Fibroblast of skin of left quadriceps (primary cell): ENCODE measurements around the gene MAPRE2.
A peak's percentile ranks its signal among the peaks of the same experiment; 100 is the strongest.
"Not testable (repeated sequence)": the region's sequence is repeated elsewhere in the genome, so short reads cannot be mapped to it uniquely, and the experiment has no call there.

Source experiments
- DNase-seq, 2 experiments: peaks; one replicate each; pipeline ENCODE4 v3.0.0-alpha.2; 2013; ENCODE audit warnings: low read depth in 2 of 2

MAPRE2 gene

DNA sequence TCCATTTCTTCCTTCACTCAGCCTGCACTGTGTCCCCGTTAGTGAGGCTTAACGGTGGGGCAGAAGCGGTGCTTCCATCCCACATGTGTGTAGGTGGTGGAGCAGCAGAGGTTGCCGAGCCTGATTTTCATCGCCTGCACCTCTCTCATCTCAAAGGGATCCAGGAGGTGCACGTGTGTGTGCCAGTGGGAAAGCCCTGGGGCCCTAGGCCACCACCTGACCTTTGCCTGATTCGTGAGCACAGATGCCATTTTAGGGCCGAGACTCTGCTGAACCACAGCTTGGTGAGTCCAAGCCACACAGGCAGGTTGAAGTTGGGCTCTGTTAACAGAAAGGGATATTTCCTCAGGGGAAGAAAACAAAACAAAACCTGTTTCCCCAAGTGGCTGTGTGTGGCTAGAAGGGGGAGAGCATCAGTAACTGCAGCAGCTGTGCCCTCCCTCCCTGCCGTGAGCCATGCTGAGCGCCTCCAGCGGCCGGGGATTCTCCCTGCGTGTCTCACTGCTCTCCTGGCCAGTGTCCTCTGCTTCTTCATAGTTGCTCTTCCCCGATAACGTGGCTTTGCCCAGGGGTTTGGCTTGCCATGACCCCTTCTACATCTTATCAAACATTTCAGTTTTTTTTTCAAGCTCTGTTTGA is 81.5 kb downstream of the MAPRE2 start:
- DNase-seq, result no peak

DNA sequence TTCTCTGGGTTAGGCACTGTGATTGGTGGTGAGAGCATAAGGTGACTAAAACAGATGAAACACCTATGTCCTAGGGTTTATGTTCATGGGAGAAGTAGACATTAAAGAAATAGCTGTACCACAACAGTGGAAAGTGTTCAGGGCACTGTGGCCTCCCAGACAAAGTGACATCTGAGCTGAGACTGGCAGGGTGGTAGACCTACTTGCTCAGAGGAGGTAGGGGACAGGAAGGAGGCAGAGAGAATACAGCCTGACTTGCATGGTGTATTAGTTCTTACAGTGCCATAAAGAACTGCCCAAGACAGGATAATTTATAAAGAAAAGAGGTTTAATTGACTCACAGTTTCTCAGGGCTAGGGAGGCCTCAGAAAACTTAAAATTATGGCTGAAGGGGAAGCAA is 82.6 kb downstream of the MAPRE2 start:
- no peak for DNase-seq

DNA sequence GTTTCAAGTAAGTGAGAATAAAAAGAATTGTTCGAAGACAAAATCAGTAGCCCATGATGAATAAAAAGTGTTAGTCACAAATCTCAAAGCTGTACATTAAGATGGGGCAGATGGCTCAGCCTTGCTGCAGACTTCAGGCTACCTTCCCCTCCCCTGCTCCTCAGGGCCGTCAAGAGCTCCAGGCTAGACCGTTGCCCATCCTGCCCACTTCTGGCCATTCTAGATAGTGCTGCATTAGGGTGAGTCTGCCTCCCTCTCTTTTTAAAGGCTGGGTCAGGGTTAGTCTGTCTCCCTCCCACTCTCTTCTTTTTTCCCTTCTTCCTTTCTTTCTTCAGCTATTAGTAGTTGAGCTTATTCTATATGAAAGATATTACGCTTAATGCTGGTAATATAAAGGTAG is 86.0 kb downstream of the MAPRE2 start:
- no peak for DNase-seq

DNA sequence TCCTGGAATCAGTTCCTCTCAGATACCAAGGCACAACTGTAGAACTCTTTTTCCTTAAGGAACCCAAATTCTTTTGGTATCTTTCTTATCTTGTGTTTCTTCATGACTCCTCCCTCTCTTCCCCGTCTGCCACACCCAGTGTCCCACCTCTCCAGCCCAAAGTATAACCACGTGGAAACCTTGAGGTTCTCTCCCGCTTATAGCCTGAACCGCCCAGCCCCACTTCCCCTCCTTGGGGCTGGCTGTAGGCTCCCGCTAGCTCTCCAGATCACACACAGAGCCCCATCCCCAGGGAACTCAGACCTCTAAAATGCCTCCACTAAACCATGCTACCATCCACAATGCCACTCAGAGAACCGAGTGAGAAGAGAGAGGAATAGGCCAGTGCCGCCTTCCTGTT is 87.5 kb downstream of the MAPRE2 start:
- no peak for DNase-seq

DNA sequence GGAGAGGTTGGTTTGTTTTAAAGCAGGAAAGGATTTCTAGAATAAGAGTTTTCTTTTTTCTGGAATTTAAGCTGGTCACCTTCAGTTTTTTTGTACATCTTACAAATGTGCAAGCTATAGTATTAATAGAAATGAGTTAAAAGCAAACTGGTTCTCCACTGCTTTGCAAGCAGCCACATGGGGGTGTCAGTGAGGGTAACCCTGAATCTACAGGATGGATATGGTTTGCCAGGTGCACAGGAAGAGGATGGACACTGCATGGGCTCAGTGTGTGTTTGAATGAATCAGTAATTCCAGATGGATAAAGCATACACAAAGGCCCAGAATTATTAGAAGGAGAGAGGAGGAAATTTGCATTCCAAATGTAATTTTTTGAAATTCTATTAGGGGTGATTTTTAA is 89.0 kb downstream of the MAPRE2 start:
- DNase-seq, result no peak

DNA sequence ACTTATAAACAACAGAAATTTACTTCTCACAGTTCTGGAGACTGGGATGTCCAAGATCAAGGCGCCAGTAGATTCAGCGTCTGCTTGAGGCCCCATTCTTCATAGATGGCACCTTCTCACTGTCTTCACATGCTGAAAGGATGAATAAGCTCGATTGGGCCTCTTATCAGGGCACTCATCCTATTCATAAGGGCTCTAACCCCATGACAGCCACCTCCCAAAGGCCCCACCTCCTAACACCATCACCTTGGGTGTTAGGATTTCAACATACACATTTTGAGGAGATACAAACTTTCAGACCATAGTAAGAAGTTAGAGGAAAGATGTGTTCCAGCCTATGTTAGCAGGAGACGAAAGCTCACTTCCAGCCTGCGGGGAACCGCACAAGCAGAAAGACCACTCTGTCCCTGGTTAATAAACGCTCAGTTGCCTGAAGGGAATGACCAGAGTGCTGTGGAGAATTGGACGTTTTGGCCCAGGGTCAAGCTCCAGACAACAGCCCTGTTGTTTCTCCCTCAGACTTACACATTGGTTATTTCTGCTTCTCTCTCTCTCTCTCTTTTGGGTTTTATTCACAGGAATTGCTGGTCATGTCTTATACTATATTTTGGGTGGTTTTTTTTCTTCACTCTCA is 90.3 kb downstream of the MAPRE2 start:
- DNase-seq, result no peak

DNA sequence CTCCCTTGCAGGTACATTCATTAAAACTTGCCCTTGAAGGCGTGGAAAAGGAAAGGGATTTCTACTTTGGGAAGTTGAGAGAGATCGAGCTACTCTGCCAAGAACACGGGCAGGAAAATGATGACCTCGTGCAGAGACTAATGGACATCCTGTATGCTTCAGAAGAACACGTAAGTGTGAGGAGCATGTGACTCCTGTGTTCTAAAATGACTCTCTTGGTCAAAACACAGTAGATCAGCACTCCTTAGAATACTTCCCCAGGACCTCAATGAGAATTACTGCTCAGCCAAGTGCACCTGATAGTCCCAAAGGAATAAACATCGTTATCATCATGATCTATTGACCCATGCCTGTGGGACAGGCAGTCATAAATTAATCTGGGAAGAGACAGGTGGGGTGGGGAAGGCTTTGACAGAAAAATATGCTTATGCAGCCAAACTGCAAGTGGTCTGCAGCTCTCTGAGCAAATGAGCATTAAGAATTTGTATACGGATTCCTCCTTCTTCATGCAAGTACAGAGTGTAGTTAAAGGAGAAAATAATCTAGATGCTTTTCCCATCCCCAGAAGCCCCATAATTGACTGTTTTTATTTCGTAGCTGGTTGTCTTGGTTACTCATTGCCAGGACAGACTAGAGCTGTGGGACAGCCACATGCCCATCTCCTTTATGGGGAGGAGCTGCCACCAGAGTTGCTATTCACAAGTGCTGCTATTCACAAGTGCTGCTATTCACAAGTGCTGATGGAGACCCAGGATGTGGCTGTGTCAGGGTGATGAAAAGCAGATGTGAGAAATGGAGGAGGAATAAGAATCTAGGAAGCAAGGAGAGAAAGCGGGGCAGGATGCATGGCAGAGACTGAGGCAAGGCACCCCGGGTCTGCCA is 91.0 kb downstream of the MAPRE2 start:
- DNase-seq, result no peak

DNA sequence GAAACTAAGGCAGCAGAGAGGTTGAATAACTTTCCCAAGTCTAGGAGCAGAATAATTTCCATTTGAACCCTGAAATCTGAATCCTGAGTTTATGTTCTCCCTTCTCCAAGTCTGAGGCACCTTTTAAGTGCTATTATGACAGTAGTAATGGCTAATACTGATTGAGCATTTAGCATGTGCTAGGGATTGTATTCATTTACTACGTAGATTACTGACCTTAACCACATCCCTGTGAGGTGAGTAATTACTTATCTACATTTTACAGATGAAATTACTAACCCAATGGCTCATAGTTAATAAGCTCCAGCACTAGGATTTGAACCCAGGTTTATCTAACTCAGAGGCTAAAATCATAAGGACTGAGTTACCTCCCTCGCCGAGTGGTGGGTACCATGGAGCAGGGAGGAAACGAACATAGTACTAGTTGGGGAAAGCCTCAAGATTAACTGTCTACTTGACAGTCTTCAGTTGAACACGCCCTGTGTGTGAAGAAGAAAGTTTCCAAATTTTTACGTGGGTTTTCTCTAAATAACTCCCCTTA is 93.0 kb downstream of the MAPRE2 start:
- no peak for DNase-seq

DNA sequence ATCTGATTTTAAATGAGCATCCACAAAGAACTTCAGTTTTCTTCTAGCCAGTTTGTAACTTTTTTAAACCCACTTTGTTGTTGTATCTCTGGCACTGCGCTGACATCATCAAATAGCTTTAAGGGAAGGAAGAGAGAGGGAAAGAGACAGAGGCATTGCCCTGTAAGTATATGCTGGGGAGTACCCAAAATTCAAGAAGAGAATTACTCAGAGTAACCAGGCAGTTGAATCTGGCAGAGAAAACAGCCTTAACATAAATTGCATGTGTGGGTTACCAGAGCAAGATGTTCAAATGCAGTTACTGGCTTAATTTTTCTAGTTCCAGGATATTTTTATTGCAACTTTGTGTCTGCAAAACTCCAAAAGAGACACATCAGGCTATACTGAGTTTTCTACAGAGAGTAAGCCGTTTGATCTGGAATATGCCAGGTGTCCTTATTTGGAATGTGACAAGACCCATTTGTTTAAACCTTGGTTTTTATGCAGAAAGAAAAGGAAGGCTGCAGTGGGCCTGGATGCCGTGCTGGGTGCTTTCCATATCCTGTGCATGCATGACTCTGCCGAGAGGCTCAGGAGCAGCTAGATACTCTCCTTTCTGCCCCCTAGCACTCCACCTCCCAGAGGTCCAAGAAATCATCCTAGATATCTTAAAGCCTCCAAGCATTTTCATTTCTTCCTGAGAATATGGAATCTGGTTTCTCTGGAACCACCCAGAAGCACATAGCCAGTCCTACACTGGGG is 93.7 kb downstream of the MAPRE2 start:
- no peak for DNase-seq

DNA sequence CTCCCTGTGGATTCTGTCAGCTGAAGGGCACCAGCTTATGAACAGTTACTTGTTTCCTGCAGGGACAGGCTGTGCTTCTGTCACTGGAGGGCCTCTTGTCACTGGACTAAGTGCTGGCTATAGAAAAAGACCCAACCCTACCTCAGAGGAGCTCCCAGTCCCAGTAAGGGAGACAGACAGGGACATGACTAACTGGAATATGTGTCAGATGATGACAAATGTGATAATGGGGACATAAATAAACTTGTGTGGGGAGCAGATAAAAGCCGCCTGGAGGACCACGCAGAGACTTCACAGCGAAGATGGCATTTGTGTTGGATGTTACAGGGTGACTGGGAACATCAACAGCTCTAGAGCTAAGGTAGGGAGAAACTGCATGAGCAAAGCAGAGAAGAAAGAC is 95.0 kb downstream of the MAPRE2 start:
- no peak for DNase-seq

DNA sequence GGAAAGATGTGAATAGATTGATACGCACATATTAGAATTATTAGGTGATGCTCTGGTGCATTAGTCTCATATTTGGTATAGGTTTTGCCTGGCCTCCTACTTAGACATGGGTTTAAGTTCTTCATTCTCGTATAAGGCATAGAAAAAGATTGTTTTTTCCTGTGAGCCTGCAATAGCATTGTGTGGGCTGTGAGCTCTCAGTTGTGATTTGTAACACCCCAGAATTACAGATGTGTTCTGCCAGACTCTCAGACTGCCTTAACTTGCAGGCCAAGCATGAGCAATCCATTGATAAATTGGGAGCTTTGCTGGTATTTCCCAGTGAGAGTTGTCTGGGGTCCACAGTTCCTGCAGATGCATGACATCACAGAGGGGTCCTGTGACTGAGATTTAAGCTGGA is 95.7 kb downstream of the MAPRE2 start:
- DNase-seq, result no peak

DNA sequence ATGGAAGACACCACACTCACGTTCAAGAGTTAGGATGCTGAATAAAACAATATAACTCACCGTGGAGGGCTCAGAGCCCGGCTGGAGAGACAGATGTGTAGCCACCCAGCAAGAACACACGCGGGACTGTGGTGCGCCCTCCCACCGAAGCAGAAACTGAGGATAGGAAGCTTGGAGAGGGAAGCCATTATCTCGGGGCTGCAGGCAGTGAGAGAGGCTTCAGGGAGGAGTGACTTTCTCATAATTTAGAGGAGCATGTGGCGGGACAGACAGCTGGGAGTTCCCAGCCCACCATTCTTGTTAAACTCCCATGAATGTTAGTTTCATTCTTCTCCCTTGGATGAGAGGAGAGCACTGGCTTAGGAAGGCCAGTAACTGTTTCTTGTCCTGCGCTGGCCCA is 96.4 kb downstream of the MAPRE2 start:
- DNase-seq, result no peak

DNA sequence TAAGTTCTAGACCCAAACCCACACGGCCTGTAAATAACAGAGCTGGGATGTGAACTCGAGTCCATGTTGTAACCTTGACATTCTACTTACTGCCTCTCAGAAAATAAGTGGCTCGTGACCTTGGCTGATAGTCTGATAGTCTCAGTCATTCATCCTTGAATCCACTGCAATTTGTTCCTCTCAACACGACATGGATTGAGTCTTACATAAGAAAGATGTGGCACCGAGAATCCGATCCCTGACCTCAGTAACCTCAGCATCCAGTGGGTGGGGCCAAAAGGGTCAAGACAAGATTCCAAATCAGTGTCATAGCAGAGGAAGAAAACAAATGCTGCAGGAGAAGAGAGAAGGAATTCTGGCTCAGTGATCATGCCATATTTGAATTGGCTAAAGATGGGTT is 97.6 kb downstream of the MAPRE2 start:
- DNase-seq, result no peak

DNA sequence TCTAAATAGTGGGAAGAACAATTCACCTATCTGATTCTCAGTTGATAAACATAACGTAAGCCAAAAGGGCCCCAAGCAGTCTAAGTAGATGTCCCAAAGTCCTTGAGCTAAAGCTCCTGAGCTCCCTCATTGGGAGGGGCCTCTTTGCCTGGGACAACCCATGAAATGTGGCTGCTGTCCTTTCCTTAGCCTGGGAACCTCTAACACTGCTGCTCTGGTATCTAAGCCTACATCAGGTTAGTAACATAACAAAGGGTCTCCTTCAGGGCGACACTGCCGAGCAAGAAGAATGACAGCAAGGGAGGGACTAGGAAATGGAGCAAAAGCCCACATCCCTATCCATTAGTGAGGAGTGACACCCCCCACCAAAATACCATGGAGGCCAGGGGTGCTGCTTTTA is 98.3 kb downstream of the MAPRE2 start:
- no peak for DNase-seq

DNA sequence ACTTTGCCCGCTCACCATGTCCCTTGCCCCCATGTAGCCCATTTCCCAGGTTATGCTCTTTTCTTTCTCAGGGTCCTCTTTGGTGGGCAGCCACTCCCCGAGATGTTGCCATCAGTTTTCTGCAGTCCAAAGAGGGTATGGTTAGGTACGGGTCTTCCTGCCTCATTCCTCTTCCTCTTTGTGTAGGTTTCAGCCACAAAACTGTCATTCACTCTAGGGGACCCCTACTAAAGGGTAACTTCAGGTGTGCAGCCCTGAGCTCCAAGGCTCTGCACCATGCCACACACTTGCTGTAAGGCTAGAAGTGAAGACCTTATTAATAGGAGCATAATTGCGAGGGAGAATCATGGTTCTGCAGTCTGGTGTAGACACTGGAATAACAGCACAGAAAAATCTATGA is 99.9 kb downstream of the MAPRE2 start:
- DNase-seq, result no peak

DNA sequence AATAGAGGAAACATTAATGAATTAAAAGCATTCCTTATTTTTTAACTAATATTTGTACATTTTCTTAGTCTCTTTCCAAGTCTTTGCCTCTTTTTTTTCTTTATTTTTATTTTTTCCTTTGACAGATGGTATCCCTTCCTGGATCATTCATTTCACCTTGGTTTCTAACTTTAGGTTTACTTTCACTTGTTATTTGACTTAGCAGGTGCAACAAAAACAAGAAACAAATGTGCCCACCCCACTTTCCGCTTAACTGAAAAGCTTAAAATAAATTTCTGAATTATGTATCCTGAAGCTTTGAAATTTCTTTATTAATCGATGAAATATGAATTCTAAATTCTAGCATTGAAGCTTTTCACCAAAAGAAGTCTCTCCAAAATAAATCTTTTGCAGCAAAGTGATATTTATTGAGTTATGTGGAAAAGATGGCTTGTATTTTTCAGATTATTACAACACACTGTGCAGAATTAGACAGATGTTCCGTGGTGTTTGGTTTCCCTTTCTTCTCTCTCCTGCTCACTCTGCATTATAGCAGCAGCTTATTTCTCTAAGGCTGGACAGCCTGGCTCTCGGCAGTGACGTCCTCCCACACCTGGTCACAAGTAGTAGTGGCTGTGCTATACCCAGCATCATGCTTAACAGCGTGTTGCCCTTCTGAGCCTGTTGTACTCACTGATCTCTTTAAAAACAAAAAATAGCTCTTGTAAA is 100.5 kb downstream of the MAPRE2 start:
- DNase-seq, result no peak

DNA sequence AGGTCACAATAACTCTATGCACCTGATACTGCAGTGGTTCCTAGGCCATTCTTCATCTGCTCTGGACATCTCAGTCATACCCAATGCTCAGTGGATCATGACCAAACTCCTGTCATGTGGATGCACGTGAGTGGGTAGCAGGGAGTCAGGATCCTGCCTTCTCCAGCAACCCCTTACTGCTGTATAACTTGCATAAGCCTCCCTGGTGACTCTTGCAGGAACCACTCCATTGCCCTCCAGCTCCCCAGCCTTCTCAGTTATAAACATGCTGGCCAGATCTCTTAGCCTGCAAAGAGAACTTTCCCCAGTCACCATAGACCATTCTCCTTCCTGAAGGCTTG is 101.0 kb downstream of the MAPRE2 start:
- DNase-seq, result no peak

DNA sequence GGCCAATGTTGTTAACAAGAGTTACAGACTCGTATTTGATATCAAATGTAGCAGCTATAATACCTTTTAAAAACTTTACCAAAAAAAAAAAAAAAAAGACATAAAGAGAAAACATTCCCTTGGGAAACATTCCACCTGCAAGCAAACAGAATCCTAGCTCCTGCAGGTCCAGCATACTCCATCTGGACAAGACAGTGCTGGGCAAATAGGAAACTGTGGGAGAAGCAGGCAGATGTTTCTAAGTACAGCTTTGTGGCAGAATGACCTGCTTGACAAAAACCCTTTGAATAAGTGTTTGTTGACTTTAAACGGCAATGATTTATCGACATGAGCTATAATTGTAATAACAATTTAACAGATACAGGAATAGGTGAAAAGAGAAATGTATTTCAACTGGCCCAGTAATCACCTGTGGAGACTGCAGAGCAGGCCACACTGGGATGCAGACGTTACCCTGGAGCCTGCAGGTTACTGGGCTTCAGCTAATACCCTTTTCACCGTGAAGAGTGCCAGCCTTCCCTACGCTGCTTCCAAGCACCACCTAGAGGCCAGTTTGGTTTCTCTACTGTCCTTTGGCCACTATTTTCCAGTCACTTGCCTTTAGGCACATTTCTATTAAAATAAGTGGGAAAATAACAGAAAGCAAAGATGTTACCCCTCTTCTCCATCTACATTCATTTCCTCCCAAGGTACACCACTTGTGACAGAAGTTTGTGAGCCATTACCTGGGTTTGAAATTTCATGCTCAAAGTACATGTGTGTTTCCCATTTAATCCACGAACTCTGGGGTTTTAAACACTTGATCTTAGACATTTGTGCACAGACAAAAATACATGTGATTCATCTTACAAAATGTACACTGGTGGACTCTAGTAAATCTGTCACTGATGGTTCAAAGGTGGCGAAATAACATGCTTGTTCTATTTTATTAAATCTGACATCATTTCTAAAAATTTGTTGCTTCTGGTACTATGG is 102.7 kb downstream of the MAPRE2 start:
- peak in 1 of 2 experiments; percentile 13 for DNase-seq

DNA sequence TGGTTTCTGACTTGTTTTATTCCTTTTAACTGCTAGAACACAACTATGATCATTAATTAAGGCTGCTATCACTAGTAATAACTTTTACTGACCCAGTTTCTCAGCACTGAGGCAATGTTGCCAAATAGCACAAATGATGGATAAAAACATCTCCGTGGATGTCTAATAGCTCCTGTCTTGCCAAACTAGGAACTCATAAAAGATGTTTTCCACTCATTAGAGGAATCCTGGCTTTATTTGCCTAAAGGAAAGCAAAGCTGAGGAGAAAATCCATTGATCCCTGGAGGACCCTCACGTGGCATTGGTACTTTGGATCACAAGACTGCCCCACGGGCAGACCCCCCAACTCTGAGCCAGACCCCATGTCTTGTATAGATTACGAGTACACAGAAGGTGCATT is 103.5 kb downstream of the MAPRE2 start:
- DNase-seq, result no peak

DNA sequence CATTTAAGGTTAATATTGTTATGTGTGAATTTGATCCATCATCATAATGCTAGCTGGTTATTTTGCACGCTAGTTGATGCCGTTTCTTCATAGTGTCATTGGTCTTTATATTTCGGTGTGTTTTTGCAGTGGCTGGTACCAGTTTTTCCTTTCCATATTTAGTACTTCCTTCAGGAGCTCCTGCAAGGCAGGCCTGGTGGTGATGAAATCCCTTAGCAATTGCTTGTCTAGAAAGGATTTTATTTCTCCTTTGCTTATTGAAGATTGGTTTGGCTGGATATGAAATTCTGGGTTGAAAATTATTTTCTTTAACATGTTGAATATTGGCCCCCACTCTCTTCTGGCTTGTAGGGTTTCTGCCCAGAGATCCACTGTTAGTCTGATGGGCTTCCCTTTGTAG is 109.0 kb downstream of the MAPRE2 start:
- not testable (repeated sequence) for DNase-seq
